Stimulated activated naive CD8-positive, alpha-beta T cell treated with anti-CD3 and anti-CD28 coated beads, Interleukin-15, Interleukin-2, amounts not matched to agents 100 U/mL and 50 U/mL, for 24 hours (primary cell): ENCODE measurements around the gene IL6R.
A peak's percentile ranks its signal among the peaks of the same experiment; 100 is the strongest.

Experiments
- ATAC-seq: fragments of 150-1000 bp; cut with Tn5 transposase; one replicate; pipeline ENCODE4 v1.10.0; 2021
- DNase-seq: peaks from one replicate; pipeline ENCODE4 v3.0.0; 2021

Gene IL6R

GRCh38 chr1:154427173-154428139 lies 22.3 kb downstream of the IL6R start:
- ATAC-seq (no peak), DNase-seq (no peak)

- DNase-seq (no peak), ATAC-seq (no peak)
Observed at GRCh38 chr1:154429118-154429517, 24.0 kb downstream of the IL6R start.

- ATAC-seq (no peak), DNase-seq (no peak)
Observed at GRCh38 chr1:154429841-154430611, 24.9 kb downstream of the IL6R start.

GRCh38 chr1:154430903-154431302 lies 25.8 kb downstream of the IL6R start:
- ATAC-seq (no peak), DNase-seq (no peak)

GRCh38 chr1:154431586-154432373 lies 26.6 kb downstream of the IL6R start:
- DNase-seq (peak; percentile 49), ATAC-seq (peak; percentile 84)

GRCh38 chr1:154433161-154433764 lies 28.1 kb downstream of the IL6R start:
- ATAC-seq (peak; percentile 38), DNase-seq (peak; percentile 43)

GRCh38 chr1:154434346-154435085 lies 29.4 kb downstream of the IL6R start:
- ATAC-seq (no peak), DNase-seq (no peak)

GRCh38 chr1:154435599-154436200 lies 30.6 kb downstream of the IL6R start:
- no peak for DNase-seq
- no peak for ATAC-seq

GRCh38 chr1:154436433-154436832 lies 31.3 kb downstream of the IL6R start:
- no peak for ATAC-seq
- DNase-seq = no peak

- peak; percentile 67 for ATAC-seq
- no peak for DNase-seq
Observed at GRCh38 chr1:154440036-154440804, 35.1 kb downstream of the IL6R start.

- ATAC-seq = no peak
- DNase-seq = no peak
Observed at GRCh38 chr1:154441241-154441888, 36.2 kb downstream of the IL6R start.

GRCh38 chr1:154442006-154442740 lies 37.0 kb downstream of the IL6R start:
- ATAC-seq = no peak
- DNase-seq = peak; percentile 35

GRCh38 chr1:154443274-154444013 lies 38.3 kb downstream of the IL6R start:
- ATAC-seq (no peak), DNase-seq (no peak)

GRCh38 chr1:154445040-154445472 lies 39.9 kb downstream of the IL6R start:
- ATAC-seq (peak; percentile 75), DNase-seq (peak; percentile 55)

- DNase-seq = no peak
Observed at GRCh38 chr1:154446292-154446691, 41.1 kb downstream of the IL6R start.

GRCh38 chr1:154446789-154447188 lies 41.6 kb downstream of the IL6R start:
- no peak for ATAC-seq

More at GRCh38 chr1:154446292-154446691, 41.1 kb downstream of the IL6R start:
- ATAC-seq = no peak

GRCh38 chr1:154448331-154448811 lies 43.2 kb downstream of the IL6R start:
- ATAC-seq (no peak), DNase-seq (no peak)

More at GRCh38 chr1:154446789-154447188, 41.6 kb downstream of the IL6R start:
- no peak for DNase-seq

GRCh38 chr1:154453161-154453560 lies 48.0 kb downstream of the IL6R start:
- DNase-seq (no peak), ATAC-seq (no peak)
